OCI-LY3 (cell line): Measurements from ENCODE around the gene SLC41A3.

ENCODE experiments used
- H2AFZ ChIP-seq: fragments of 200-600, 300-600 bp; shearing (Covaris generic); 2 replicates; pipeline ENCODE4 v1.6.0; 2014; ENCODE audit warnings: antibody characterized with exemption, low read depth, low read length
- H3K27ac ChIP-seq: fragments of 200-600, 300-600 bp; sonication (generic); 2 replicates; pipeline ENCODE4 v1.5.1; 2014; ENCODE audit warnings: mild to moderate bottlenecking, low read length, moderate library complexity, mixed read lengths
- H3K27me3 ChIP-seq: fragments of 200-600, 300-600 bp; sonication (generic); 2 replicates; pipeline ENCODE4 v1.6.1; 2014; ENCODE audit warnings: low read depth, low read length, mixed read lengths
- H3K36me3 ChIP-seq: fragments of 200-600, 300-600 bp; sonication (generic); replicated peaks from 2 replicates; pipeline ENCODE3; 2014; ENCODE audit warnings: low read depth, low read length, mixed read lengths
- H3K4me1 ChIP-seq: fragments of 300-600, 200-600 bp; sonication (generic); 2 replicates; pipeline ENCODE4 v1.6.1; 2014; ENCODE audit warnings: low read length, mixed read lengths
- H3K4me2 ChIP-seq: fragments of 200-600, 300-600 bp; sonication (generic); 2 replicates; pipeline ENCODE4 v1.6.1; 2014; ENCODE audit warnings: low read length, mixed read lengths
- H3K4me3 ChIP-seq: fragments of 300-600, 200-600 bp; sonication (generic); 2 replicates; pipeline ENCODE4 v1.5.1; 2014; ENCODE audit warnings: antibody characterized with exemption, mild to moderate bottlenecking, low read length, moderate library complexity
- H3K79me2 ChIP-seq: fragments of 300-600, 200-600 bp; shearing (Covaris generic); 2 replicates; pipeline ENCODE4 v1.6.1; 2014; ENCODE audit warnings: mild to moderate bottlenecking, low read length, mixed read lengths
- H3K9ac ChIP-seq: fragments of 300-600, 200-600 bp; shearing (Covaris generic); 2 replicates; pipeline ENCODE4 v1.6.0; 2014; ENCODE audit warnings: mild to moderate bottlenecking, low read length, moderate library complexity
- H3K9me3 ChIP-seq: fragments of 200-600, 300-600 bp; shearing (Covaris generic); 2 replicates; pipeline ENCODE4 v1.6.1; 2014; ENCODE audit warnings: low read length, mixed read lengths; ENCODE audit not compliant: insufficient read depth
- H4K20me1 ChIP-seq: fragments of 200-600, 300-600 bp; sonication (generic); 2 replicates; pipeline ENCODE4 v1.6.1; 2016; ENCODE audit warnings: low read length, mixed read lengths; ENCODE audit not compliant: insufficient read depth
- CTCF ChIP-seq: fragments of 200-600, 300-600 bp; sonication (generic); IDR thresholded peaks from 2 replicates; pipeline ENCODE4 v1.5.1; 2014; ENCODE audit warnings: antibody characterized with exemption, low read length, low read depth
- EZH2phosphoT487 ChIP-seq: fragments of 200-600 bp; shearing (Covaris generic); IDR thresholded peaks from 2 replicates; pipeline ENCODE4 v1.6.1; 2018; ENCODE audit warnings: antibody characterized with exemption, mixed run types, low read depth

SLC41A3 gene

GRCh38 chr3:126056088-126056487, 27.8 kb downstream of the SLC41A3 start:
- no peak for TF ChIP-seq EZH2phosphoT487
- TF ChIP-seq CTCF = no peak
- H3K79me2 ChIP-seq = no peaks in the 10 kb centered on the region
- no peak overlapping the region for H3K27ac ChIP-seq
- no peak overlapping the region for H3K4me2 ChIP-seq
- no peaks in the 10 kb centered on the region for H3K27me3 ChIP-seq
- H3K36me3 ChIP-seq = no peaks in the 10 kb centered on the region
- H3K9ac ChIP-seq = no peak overlapping the region
- peaks cover 9% of the 10 kb centered on the region for H3K4me1 ChIP-seq
- no peak overlapping the region for H2AFZ ChIP-seq
- H3K4me3 ChIP-seq = no peak overlapping the region
- no peaks in the 10 kb centered on the region for H4K20me1 ChIP-seq
- no peaks in the 10 kb centered on the region for H3K9me3 ChIP-seq

- TF ChIP-seq CTCF = no peak
- Histone ChIP-seq H3K9ac (no peak overlapping the region), H4K20me1 (no peaks in the 10 kb centered on the region), H3K27me3 (no peaks in the 10 kb centered on the region), H3K4me3 (no peak overlapping the region), H3K9me3 (no peaks in the 10 kb centered on the region), H3K4me1 (peaks cover 9% of the 10 kb centered on the region), H3K36me3 (no peaks in the 10 kb centered on the region), H3K79me2 (no peaks in the 10 kb centered on the region), H2AFZ (no peak overlapping the region), H3K4me2 (no peak overlapping the region), H3K27ac (no peak overlapping the region)
Measured at GRCh38 chr3:126054870-126055269, 29.1 kb downstream of the SLC41A3 start.

DNA sequence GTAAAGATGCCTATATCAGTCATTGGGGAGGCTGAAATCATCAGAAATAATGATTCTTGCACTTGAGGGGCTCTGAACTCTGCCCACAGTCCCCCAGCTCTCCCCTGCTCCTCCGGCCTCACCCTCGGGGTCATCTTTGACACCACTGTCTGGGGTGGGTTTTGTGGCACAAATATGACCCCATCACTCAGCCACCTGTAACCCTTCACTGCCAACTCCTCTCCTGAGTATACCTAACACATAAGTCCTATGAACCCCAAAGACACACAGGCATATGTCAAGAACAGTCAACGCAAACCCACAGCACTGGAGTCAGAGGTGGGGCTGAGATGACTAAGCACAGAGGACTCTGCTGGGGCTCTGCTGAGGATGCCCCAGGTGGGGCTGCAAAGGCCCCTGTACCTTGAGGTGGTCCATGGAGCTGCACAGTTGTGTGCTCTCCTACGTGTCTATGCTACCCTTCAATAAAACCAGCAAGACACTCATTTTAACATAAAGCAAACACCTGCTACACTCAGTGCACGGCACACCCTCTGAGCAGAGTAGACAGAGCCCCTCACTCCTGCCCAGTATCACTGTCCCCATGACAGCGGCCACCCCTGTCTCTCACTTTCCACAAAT, 29.9 kb downstream of the SLC41A3 start:
- Histone ChIP-seq H3K9me3 (no peaks in the 10 kb centered on the region), H3K36me3 (no peaks in the 10 kb centered on the region), H3K27ac (no peak overlapping the region), H3K9ac (no peak overlapping the region), H3K27me3 (no peaks in the 10 kb centered on the region), H4K20me1 (no peaks in the 10 kb centered on the region), H2AFZ (no peak overlapping the region), H3K79me2 (no peaks in the 10 kb centered on the region), H3K4me1 (peaks cover 9% of the 10 kb centered on the region), H3K4me3 (no peak overlapping the region), H3K4me2 (no peak overlapping the region)
- TF ChIP-seq CTCF (no peak), EZH2phosphoT487 (no peak)

DNA sequence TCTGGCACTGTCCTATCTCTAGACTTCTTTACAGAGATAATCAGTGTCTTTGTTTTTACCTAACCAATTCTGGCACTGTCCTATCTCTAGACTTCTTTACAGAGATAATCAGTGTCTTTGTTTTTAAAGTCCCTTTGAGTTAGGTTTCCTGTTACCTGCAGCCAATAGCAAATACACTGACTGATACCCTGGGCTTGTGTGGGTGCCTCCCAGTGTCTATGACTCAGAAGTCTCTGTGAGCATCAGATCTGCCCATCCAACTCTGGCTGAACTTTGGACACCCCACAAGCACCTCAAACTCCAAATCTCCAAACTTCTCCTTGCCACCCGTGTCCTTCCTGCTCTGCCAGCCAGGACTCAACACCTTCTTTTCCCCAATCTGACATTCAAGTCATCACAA, 30.4 kb downstream of the SLC41A3 start:
- Histone ChIP-seq H3K4me3 (no peak overlapping the region), H3K79me2 (no peaks in the 10 kb centered on the region), H3K27me3 (no peaks in the 10 kb centered on the region), H4K20me1 (no peaks in the 10 kb centered on the region), H3K4me2 (no peak overlapping the region), H3K9me3 (no peaks in the 10 kb centered on the region), H3K27ac (no peak overlapping the region), H3K36me3 (no peaks in the 10 kb centered on the region), H3K4me1 (peaks cover 9% of the 10 kb centered on the region), H2AFZ (no peak overlapping the region), H3K9ac (no peak overlapping the region)
- no peak for TF ChIP-seq CTCF
- TF ChIP-seq EZH2phosphoT487 = no peak
